ENCODE results near the gene DOCK9. TPM values are rescaled to one million over a fixed set of nuclear protein-coding genes. Genes with fewer than 3 reads are reported as not detected.

The DOCK9 gene
- total RNA-seq, 4 donors from 2014 or later, result 31.4 to 46.7 (median 45.6) TPM

GRCh38 chr13:98885600-98885999 is 92.3 kb downstream of the DOCK9 start:
- Histone ChIP-seq H3K36me3 (peaks cover 0 to 39% of the 10 kb centered on the region in 2 donors), H3K4me1 (peaks cover under 1 to 6% of the 10 kb centered on the region in 2 donors), H3K4me3 (no peak overlapping the region), H3K27ac (no peak overlapping the region), H3K27me3 (no peaks in the 10 kb centered on the region), H3K9me3 (no peaks in the 10 kb centered on the region)
- in situ Hi-C loops (cut with MboI; ENCODE audit: low sequenced_read_pairs in 4 of 4), result no loop called here
- intact Hi-C loops (cut with DNase I; ENCODE audit: low total_unique reads), result loop anchor here (10.0 kb wide), 1 partner anchor 511 kb away; no protein-coding TSS in a partner anchor
- DNase-seq (no peak), ATAC-seq (no peak)
- TF ChIP-seq, protein P1, sequence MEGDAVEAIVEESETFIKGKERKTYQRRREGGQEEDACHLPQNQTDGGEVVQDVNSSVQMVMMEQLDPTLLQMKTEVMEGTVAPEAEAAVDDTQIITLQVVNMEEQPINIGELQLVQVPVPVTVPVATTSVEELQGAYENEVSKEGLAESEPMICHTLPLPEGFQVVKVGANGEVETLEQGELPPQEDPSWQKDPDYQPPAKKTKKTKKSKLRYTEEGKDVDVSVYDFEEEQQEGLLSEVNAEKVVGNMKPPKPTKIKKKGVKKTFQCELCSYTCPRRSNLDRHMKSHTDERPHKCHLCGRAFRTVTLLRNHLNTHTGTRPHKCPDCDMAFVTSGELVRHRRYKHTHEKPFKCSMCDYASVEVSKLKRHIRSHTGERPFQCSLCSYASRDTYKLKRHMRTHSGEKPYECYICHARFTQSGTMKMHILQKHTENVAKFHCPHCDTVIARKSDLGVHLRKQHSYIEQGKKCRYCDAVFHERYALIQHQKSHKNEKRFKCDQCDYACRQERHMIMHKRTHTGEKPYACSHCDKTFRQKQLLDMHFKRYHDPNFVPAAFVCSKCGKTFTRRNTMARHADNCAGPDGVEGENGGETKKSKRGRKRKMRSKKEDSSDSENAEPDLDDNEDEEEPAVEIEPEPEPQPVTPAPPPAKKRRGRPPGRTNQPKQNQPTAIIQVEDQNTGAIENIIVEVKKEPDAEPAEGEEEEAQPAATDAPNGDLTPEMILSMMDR (IDR thresholded peaks at IDR 0.05 in 4 of 5, conservative IDR thresholded peaks at IDR 0.05 in 1 of 5), result no peak
- TF ChIP-seq POLR2A (IDR thresholded peaks at IDR 0.05), result no peak

DNA sequence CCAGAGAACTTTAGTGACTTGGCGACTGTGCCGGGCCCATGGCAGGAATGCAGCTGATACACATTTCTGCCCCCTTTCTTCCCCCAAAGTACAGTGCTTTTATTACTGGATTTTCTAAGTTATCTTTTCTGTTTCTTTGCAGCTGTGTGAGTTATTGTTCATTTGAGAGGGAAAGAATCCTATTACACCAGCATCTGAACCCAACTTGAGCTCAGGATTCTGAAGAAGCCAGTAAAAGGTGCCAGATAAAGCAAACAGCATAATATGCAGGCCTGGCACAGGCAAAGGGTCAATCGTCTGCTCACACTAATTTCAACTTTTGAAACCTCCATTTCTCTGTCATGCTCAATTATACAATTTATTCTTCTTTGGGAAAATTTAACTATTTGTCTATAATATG is 93.9 kb downstream of the DOCK9 start:
- TF ChIP-seq POLR2A (IDR thresholded peaks at IDR 0.05), result no peak
- TF ChIP-seq, protein P1 (IDR thresholded peaks at IDR 0.05 in 4 of 5, conservative IDR thresholded peaks at IDR 0.05 in 1 of 5), result no peak

DNA sequence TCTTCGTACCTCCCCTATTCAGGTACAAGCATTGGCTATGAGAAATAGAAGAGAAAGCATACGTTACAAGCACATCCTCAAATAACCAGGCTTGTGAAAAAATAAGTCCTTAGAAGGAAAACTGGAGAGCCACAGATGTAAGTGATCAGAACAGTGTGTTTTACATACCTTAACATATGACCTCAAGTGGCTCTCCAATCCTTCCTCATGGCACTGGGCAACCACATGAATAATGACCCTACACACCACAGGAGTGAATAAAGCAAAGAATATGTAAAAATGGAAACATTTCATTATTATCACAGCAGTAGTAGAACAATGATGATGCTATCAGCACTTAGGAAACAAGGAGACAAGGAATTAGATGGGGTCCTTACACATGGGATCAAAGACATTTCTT is 96.5 kb downstream of the DOCK9 start:
- H3K27me3 ChIP-seq, result no peaks in the 10 kb centered on the region
- intact Hi-C loops (cut with DNase I; ENCODE audit: low total_unique reads) (loop anchor here (5.0 to 10.0 kb wide), 2 partner anchors 39 to 507 kb away; no protein-coding TSS in a partner anchor), in situ Hi-C loops (cut with MboI; ENCODE audit: low sequenced_read_pairs in 4 of 4) (no loop called here)
- peaks cover 4 to 11% of the 10 kb centered on the region in 2 donors for H3K4me1 ChIP-seq
- H3K27ac ChIP-seq, result no peak overlapping the region
- DNase-seq, result no peak
- TF ChIP-seq, protein P1 (IDR thresholded peaks at IDR 0.05 in 4 of 5, conservative IDR thresholded peaks at IDR 0.05 in 1 of 5), result no peak
- TF ChIP-seq POLR2A (IDR thresholded peaks at IDR 0.05), result no peak
- H3K4me3 ChIP-seq, result no peak overlapping the region
- H3K9me3 ChIP-seq, result no peaks in the 10 kb centered on the region
- no peak for ATAC-seq
- H3K36me3 ChIP-seq, result peaks cover 0 to 43% of the 10 kb centered on the region in 2 donors

More for the DNA sequence above, 93.9 kb downstream of the DOCK9 start:
- Histone ChIP-seq H3K9me3 (no peaks in the 10 kb centered on the region), H3K36me3 (peaks cover 0 to 52% of the 10 kb centered on the region in 2 donors), H3K27me3 (no peaks in the 10 kb centered on the region), H3K27ac (no peak overlapping the region), H3K4me3 (no peak overlapping the region), H3K4me1 (peaks cover 4 to 11% of the 10 kb centered on the region in 2 donors)
- DNase-seq (no peak), ATAC-seq (no peak)
- intact Hi-C loops (cut with DNase I; ENCODE audit: low total_unique reads), result loop anchor here (5.0 to 10.0 kb wide), 2 partner anchors 42 to 509 kb away; no protein-coding TSS in a partner anchor
- in situ Hi-C loops (cut with MboI; ENCODE audit: low sequenced_read_pairs in 4 of 4), result no loop called here

DNA sequence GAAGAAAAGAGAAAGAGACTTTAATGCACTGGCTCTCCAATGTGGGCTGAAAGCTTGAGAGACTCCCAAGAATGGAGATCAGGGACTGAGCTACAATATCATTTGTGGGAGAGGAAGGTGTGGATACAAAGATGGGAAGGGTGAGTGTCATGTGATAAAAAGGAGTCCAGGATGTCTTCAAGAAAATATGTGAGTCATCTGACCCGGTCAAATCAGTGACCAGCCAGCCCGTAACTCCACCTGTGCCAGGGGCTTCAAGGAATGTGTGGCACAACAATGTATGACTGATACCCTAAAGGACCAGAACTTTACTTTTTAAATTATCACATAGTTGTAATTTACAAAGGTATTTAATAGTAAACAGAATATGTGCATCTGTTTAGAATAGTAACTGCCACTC is 97.2 kb downstream of the DOCK9 start:
- Histone ChIP-seq H3K36me3 (peaks cover 0 to 43% of the 10 kb centered on the region in 2 donors), H3K9me3 (no peaks in the 10 kb centered on the region), H3K27me3 (no peaks in the 10 kb centered on the region), H3K27ac (peak overlapping the region in 2 of 4 donors; percentile 37 to 52), H3K4me3 (no peak overlapping the region), H3K4me1 (peaks cover 4 to 11% of the 10 kb centered on the region in 2 donors)
- DNase-seq (no peak), ATAC-seq (peak in 1 of 2 donors; percentile 8)
- TF ChIP-seq POLR2A (IDR thresholded peaks at IDR 0.05), result no peak
- TF ChIP-seq, protein P1 (IDR thresholded peaks at IDR 0.05 in 4 of 5, conservative IDR thresholded peaks at IDR 0.05 in 1 of 5), result no peak
- in situ Hi-C loops (cut with MboI; ENCODE audit: low sequenced_read_pairs in 4 of 4), result no loop called here
- intact Hi-C loops (cut with DNase I; ENCODE audit: low total_unique reads), result loop anchor here (5.0 to 10.0 kb wide), 2 partner anchors 38 to 506 kb away; no protein-coding TSS in a partner anchor

Data from gastrocnemius medialis (tissue), 4 donors.